ENCODE results near the gene UVRAG.

The UVRAG gene

DNA sequence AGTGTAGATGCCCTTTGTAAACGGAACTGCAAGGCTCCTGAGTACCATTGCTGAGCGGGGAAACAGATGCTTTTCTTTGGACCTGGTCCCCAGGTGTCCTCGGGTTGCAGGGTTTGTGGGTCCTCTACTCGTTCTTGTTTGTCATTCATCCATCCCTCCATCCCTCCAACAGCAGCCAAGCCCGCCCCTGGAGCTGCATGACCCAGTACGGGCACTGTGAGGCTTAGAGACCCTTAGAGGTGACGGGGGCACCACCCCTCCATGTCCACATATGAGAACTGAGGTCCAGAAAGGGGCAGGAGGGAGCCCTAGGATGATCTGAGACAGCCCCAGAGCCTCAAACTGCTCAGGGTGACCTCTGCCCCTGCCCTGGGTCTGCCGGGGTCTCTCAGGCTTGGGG is 345.8 kb downstream of the UVRAG start:
- no peak for FAIRE-seq

DNA sequence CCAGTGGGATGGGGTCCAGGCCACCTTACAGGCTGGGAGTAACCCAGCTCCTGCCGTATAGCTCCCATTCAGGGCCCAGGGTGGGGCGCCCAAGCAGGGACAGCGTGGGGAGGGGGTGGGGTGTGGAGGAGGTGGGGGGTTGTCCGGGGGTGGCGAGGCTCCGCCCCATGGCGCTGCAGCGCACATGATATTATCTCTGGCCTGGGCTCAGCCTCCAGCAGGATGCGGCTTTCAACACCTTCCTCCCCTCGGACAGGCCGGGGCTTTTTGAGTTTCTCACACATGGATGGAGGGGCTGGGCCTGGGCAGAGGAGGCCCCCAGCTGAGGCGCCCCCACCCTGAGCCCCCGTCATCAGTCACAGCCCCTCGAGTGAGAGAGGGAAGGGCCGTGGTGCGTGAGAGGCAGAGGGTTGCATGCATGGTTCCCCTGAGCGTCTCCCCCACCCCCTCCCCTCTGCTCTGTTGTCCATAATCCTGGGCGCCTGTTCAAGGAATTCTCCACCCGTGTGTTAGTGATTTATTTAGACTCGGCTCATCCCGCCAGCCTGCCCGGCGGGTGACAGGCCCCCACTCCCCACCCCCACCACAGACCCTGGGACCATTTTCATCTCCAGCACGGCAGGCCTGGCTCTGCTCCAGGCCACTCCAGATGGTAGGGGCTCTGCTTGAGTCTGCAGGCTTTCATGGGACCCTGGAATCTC is 346.4 kb downstream of the UVRAG start:
- FAIRE-seq (no peak), DNase-seq (ENCODE audit: low spot score) (no peak)

More for the DNA sequence above, 345.8 kb downstream of the UVRAG start:
- no peak for DNase-seq (ENCODE audit: low spot score)

DNA sequence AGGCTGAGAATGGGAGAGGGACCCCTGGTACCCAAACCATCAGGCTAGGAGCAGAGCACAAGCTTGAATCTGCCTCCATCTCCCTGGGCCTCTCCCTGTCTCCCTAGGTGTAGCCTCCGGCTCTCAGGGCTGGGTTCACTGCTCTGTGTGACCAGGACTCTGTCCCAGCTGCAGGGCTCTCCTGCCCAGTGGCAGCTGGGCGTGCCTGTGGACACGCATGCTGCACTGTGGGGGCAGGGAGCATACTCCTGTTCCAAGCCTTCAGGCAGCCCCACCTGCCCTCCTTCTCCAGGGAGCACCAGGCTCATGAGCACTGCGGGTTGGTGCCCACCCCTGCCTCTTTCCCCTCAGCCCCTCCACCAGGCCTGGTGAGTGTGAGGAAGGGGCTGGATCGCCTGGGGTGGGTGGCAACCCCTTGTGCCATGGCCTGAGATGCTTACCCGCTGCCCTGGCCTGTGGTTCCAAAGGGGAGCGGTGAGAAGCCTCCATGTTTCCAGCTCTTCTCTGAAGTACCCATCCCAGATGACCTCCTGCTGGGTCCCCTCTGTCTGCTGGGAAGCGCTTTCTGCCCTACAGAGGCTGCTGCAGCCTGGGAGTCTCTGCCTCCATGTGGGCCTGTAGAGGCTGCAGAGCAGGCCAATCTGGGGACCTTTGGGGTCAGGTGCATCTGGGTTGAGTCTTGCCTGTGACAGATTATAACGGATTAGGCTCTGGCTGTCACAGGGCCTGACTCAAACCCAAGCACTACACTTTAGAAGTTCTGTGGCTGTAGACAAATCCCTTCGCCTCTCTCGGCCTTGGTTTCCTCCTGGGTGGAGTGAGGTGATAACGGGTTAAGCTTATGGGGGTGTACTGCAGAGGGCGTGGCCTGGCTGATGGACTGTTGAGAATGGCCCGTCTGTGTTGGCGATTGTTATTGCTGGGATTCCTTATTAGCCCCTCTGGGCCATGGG is 347.6 kb downstream of the UVRAG start:
- no peak for DNase-seq (ENCODE audit: low spot score)
- no peak for FAIRE-seq

DNA sequence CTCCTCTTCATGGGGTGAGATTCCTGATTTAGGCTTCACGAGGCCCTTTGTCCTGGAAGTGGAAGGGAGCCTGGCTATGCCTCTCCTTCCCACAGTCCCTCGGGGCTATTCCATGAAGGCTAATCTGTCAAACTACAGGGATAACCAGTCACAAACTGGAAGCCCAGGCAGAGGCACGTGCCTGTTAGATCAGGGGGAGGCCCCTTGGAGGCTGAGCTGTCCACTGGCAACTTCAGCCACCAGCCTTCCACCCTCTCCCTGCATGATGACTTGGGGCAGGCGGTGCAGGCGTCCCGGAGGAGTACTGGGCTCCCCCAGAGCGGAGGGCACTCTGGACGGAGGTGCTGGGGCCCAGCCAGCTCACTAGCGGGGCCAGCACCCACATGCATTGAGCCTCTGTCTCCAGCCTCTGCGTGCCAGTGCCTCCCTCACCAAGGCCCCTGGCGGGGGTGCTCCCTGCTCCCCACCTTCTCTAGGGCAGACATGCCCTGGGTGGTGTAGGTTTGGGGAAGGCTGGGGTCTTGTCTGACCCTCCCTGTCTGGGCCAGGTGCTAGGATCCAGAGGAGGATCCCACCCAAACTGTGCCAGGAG is 348.4 kb downstream of the UVRAG start:
- DNase-seq (ENCODE audit: low spot score) (no peak), FAIRE-seq (no peak)

DNA sequence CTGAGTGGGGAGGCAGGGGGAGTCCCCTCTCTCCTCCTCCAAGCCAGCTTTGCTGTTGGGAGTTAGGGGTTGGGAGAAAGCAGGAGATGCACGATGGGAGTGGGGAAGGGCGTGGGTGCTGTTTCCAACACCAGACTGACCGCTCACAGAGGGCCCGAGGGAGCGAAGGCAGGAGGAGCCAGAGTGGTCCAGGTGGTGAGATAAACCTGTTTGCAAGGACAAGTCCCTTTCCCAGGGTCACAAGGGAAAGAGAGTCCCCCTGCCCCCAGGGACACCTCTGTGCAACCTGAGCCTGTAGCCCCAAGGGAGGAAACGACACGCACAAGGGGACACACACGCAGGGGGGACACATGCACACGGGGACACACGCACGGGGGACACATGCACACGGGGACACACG is 349.1 kb downstream of the UVRAG start:
- DNase-seq (ENCODE audit: low spot score) (no peak), FAIRE-seq (no peak)

DNA sequence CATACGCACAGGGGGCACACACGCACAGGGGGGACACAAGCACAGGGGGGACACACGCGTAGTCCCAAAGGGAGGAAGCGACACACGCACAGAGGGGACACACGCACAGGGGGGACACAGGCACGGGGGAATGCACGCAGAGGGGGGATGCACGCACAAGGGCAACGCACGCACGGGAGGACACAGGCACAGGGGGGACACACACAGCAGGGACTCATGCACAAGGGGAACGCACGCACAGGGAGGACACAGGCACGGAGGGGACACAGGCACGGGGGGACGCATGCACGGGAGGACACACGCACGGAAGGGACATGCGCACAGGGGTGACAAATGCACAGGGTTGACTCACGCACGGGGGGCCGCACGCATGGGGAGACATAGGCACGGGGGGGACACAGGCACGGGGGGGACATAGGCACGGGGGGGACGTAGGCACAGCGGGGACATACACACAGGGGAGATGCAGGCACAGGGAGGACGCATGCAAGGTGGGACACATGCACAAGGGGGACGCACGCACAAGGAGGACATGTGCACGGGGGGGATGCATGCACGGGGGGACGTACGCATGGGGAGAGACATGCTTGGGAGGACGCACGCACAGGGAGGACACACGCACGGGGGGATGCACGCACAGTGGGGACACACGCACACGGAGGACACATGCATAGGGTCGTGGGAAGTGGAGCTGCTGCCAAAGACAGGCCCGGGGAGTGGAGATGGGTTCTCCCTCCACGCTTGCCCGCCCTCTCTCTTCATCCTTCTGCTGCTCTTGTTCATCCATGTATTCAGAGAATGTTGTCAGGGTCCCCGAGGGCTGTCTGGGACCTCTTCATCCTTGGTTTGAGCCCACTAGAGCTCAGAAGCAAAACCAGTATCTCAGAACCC is 350.1 kb downstream of the UVRAG start:
- FAIRE-seq, result no peak

DNA sequence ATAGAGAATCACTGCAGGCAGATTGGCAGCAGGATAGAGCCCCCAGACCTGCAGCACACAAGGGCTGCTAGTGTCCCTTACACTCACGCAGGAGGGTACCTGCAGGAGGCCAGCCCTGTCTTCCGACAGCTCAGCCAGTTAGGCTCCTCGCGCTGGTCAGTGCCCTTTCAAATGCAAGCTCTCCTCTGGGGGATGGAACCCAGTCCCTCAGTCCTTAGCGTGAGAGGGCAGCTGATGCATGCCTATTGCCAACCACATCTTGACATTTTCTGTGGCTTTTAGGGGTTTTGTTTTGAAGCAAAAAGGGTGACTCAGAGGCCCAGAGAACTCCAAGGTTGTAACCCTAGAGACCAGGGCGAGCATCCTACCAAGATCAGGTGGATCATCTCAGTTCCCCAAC is 351.3 kb downstream of the UVRAG start:
- DNase-seq (ENCODE audit: low spot score), result no peak
- FAIRE-seq, result no peak

More for the DNA sequence above, 350.1 kb downstream of the UVRAG start:
- DNase-seq (ENCODE audit: low spot score), result no peak

DNA sequence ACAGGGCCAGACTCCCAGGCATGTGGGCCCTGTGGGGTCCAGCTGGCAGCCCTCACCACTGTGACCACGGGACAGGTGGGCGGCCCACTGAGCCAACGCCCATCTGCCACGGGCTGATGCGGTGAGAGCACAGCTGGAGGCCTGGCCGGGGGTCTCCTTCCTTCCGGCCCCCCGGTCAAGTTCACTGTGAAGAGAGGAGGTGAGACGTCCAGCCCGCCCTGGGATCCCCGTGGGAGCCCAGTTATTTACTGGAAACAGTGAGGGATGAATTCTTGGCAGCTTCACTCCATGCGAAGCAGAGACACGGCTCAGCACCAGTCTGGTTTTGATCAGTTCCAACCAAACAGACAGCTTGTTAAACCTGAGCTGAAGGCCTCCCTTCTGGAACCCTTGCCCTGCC is 352.6 kb downstream of the UVRAG start:
- DNase-seq (ENCODE audit: low spot score) (no peak), FAIRE-seq (no peak)

DNA sequence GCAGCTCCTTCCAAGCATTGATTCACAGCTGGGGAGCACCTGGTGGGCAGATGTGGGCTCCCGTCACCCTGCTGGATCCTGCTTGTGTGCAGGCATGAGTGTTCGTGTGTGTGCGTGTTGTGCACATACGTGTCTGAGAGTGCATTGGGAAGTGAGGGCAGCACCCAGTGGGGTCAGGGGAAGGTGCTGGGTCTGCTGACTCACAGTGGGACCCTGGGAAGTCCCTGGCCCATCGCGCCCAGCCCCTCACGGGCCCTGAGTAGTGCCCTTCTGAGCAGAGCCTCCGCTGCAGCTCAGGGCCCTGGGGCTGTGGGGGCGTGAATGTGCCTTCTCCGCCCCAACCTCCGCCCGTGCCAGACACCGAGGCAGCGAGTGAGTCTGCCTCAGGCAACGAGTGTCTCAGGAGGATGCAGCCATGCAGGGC is 354.5 kb downstream of the UVRAG start:
- FAIRE-seq, result no peak
- DNase-seq (ENCODE audit: low spot score), result no peak

DNA sequence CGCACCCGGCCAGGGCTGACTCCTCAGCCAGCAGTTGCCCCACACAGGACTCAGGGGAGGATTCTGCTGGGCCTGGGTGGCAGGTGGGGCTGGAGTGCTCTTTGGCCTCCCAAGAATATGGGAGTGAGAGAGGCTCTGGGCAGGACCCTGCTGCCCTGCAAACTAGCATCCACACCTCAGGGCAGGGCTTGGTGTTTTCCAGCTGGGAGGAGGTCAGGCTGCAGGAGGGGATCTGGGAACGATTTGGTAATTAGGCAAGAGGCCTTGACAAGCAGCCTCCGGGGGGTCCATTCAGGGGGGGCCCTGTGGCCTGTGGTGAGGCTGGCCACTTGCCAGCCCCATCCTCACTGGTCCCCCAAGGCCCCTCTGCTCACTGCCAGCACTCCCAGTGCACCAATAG is 355.5 kb downstream of the UVRAG start:
- DNase-seq (ENCODE audit: low spot score) (no peak), FAIRE-seq (no peak)

DNA sequence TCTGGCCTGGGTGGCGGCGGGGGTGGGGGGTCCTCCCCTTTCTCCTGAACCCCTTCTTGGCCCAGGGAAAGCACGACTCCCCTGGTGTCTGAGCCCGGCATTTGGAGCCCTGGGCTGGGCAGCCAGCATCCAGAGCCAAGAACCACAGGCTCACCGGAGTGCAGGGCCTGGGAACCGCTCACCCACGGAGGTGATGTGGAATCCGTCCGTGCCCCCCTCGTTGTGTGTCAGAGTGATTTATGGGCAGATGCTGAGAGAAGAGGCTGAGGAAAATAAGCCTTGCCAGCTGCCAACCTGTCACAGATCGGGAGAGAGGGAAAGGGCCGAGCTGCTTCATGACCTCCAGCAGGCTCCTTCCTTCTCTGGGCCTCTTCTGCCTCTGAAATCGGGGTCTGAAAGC is 357.6 kb downstream of the UVRAG start:
- no peak for DNase-seq (ENCODE audit: low spot score)

DNA sequence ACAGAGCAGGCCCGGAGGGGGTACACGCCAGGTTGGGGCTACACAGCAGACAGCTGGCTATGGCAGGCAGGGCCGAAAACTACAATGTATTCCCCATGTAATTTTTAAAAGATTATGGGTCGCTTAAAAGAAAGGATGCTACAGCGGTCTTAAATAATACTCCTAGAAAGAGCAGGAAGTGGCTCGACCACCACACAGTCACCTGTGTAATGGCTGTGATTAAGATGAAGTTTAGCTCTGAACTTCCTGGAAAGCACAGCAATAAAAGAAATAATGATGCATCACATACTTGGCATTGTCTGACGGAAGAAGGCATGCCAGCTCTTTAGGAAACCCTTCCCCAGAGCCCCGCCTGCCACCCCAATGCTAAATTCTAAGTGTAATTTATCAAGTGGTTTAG is 358.7 kb downstream of the UVRAG start:
- no peak for FAIRE-seq
- DNase-seq (ENCODE audit: low spot score), result no peak

More for the DNA sequence above, 357.6 kb downstream of the UVRAG start:
- no peak for FAIRE-seq

DNA sequence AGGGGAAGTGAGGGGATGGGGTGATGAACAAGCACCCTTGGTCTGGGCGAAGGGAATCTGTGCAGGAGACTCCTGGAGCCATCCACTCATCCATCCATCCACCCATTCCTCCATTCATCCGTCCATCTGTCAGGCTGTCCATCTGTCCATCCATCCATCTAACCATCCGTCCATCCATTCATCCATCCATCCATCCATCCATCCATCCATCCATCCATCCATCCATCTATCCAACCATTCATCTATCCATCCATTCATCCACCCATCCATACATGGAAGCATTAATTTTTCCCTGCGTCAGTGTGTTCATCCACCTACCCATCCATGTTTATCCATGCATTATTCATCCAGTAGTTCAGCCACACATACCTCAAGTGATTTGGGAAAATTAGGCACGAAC is 359.3 kb downstream of the UVRAG start:
- FAIRE-seq (no peak), DNase-seq (ENCODE audit: low spot score) (no peak)

DNA sequence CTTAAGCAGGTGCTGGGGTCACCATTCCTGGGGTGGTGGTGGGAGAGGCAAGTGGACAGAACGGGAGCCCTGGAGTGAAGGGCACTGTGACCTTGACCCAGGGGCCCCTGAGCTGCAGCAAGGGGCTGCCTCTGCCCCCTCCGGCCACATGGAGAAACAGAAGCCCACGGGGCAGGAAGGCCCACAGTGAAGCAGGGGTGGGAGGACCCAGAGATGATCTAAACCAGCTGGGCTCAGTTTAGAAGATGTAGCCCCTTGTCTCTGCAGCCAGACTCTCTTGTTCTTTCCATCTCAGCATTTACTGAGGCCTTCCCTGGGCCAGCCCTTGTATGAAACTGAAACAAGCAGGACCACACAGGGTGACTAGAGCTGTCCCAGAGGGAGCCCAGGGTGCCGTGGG is 360.8 kb downstream of the UVRAG start:
- FAIRE-seq (no peak), DNase-seq (ENCODE audit: low spot score) (no peak)

DNA sequence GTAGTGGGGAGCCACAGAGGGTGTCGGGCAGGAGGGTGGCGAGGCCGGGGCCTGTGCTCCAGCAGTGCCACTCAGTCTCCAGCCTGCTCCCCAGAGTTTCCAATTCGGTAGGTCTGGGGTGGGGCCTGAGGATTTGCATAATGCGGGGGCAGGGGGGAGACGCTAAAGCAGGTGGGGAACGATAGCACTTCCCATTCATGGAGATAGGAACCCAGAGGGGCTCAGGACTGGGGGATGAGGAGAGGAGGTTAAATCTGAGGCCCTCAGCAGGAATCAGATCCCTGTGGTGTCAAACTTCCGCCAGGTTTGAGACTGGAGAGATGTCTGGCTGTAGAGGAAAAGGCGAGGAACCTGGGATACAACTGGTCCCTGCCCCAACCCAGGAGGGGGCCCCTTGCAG is 361.5 kb downstream of the UVRAG start:
- DNase-seq (ENCODE audit: low spot score), result no peak
- FAIRE-seq, result no peak

DNA sequence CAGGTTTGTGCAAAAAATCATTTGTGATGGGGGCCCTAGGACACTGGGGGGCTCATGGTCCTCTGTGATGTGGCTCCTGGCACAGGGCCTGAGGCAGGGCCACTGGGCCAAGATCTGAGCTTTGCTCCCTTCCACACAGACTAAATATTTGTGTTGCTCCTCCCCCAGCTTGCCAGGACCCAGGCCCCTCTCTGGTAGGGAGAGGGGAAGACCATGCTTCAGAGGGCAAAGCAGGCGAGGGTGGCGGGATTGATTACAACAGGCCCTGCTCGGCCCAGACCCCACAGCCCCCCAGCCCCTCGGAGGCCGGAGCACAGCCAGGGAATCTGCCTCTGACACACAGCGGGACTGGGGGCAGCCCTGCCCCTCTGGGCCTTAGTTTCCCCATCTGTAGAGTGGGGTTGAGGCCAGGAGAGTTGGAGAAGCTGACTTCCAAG is 362.3 kb downstream of the UVRAG start:
- DNase-seq (ENCODE audit: low spot score), result no peak
- FAIRE-seq, result no peak

DNA sequence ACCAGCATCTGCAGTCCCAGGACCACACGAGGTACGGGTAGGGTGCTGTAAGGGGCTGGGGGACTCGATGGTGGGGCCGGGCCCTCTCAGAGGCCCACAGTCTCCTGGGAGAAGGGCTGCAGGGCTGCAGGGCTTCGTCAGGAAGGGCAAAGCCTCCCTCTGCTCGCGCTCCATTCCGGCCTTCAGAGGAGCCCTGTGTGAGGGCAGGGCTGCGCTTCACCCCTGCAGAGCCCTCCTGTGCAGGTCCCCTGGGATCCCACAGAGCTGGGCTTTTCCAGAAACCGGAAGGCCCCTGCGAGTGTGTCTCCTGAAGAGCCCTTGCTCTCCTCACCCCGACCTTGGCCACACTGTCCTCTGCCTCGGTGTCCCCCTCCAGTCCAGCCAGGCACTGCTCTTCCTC is 364.1 kb downstream of the UVRAG start:
- DNase-seq (ENCODE audit: low spot score) (no peak), FAIRE-seq (no peak)

DNA sequence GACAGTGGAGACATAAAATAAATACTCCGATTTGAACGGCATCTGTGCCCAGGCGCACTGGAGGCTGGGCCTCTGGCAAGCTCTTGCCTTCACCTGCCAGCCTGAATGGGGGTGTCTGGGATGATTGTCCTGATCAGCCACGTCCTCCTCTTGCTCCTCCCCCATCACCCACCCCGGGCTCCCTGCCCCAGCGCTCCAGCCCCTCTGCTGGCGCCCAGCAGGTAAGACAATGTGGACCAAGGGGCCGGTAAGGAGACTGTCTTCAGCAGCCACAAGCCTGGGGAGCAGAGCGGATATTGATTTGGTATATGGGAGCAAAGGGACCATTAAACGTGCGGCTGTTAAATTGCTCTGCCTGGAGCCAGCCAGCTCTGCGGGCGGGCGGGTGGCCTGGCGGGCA is 366.4 kb downstream of the UVRAG start:
- no peak for FAIRE-seq
- DNase-seq (ENCODE audit: low spot score), result no peak

DNA sequence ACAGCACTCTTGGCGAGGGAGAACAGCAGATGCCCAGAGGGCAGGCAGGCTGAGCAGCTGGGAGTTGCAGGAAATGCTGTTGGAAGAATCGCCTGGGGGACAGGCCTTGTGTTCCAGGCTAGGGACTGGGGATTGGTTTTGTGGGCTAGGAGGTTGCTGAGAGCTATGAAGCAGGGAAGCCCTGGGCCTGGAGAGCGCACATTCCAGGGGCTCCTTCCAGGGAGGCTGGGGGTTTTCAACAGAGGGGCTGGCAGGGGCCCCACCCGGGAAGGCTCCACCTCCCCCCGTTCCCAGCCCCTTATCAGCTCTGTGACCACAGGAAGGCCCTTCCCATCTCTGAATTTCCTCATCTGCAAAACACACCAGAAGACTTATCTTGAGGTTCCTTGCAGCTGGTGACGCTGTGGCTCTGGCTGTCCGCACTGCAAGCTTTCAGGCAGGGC is 369.6 kb downstream of the UVRAG start:
- FAIRE-seq, result no peak
- no peak for DNase-seq (ENCODE audit: low spot score)

DNA sequence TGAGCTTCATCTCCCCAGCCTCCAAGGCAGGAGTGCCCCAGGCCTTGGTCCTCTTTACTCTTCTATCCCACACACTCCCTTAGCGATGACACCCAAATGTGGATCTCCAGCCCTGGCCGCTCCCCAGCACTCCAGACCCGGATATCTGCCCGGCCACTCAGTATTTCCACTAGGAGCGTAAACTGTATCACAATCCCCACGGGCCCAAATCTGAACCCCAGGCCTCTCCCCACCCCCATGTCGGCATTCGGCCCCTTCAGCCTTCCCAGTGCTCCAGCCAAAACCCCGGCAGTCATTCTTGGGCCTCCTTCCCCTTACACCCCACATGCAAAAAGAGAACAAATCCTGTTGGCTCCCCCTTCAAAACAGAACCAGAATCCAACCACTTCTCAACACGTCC is 370.5 kb downstream of the UVRAG start:
- FAIRE-seq (no peak), DNase-seq (ENCODE audit: low spot score) (no peak)

DNA sequence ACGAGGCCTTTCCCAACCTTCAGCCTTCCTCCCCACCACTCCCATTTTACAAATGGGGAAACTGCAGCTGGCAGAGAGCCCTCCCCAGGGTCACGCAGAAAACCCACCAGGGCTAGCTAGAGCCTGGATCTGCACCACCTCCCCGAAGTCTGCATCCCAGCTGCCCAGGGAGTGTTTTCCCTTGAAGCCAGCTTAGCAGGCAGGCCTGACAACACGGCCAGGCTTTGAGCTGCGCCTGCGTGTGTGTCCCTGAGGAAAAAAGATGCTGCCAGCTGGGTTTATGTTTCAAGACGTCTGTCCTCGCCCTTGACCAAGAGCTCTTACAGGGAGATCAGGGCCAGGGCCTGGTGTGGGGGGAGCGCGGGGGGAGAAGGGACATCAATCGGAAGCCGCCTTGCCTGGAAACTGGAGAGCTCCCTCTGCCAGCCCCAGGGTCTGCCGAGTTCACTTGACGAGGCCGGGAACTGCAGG is 371.0 kb downstream of the UVRAG start:
- no peak for FAIRE-seq

More for the DNA sequence above, 371.0 kb downstream of the UVRAG start:
- no peak for DNase-seq (ENCODE audit: low spot score)

All from RCC 7860 (cell line).